ENCODE data around the gene FRMPD4.

DNA sequence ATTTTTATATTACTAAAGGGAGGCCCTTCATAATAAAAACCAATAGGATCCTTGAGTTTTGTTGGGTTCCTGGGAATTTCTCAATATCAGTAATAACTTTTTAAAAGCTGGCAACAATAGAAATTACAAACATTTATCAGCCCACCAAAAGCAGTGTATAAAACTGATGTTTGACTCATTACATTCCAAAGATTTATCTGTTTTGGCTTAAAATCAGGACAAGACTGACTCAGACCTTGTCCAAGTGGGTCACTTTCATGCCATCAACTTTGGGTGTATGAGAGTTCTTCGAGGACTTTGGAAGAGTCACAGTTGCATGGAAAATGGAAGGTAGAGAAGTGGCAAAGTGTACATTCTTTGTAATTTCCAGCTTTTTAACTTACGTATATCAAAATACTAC is 102.8 kb downstream of the FRMPD4 start:
- TF ChIP-seq, protein P1, sequence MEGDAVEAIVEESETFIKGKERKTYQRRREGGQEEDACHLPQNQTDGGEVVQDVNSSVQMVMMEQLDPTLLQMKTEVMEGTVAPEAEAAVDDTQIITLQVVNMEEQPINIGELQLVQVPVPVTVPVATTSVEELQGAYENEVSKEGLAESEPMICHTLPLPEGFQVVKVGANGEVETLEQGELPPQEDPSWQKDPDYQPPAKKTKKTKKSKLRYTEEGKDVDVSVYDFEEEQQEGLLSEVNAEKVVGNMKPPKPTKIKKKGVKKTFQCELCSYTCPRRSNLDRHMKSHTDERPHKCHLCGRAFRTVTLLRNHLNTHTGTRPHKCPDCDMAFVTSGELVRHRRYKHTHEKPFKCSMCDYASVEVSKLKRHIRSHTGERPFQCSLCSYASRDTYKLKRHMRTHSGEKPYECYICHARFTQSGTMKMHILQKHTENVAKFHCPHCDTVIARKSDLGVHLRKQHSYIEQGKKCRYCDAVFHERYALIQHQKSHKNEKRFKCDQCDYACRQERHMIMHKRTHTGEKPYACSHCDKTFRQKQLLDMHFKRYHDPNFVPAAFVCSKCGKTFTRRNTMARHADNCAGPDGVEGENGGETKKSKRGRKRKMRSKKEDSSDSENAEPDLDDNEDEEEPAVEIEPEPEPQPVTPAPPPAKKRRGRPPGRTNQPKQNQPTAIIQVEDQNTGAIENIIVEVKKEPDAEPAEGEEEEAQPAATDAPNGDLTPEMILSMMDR (conservative IDR thresholded peaks at IDR 0.05 in 1 of 2, IDR thresholded peaks at IDR 0.05 in 1 of 2; ENCODE audit: low read depth in 1 of 2, low read length in 2 of 2), result no peak
- no peak for TF ChIP-seq EZH2 (IDR thresholded peaks at IDR 0.05; ENCODE audit: low read length, missing control alignments)
